ENCODE data around the gene PLA2G2C.

The PLA2G2C gene

GRCh38 chr1:20202166-20202565 lies 15.8 kb upstream of the PLA2G2C start:
- Histone ChIP-seq H3K4me3 (replicated peaks; ENCODE audit: low read depth, low read length) (no peak overlapping the region), H3K36me3 (ENCODE audit: control insufficient read depth, insufficient read depth, low read length) (no peaks in the 10 kb centered on the region), H3K27me3 (replicated peaks; ENCODE audit: control insufficient read depth, insufficient read depth, low read length) (peaks cover 2% of the 10 kb centered on the region; the same call in 1 of the 2 replicates)
- TF ChIP-seq, protein P1, sequence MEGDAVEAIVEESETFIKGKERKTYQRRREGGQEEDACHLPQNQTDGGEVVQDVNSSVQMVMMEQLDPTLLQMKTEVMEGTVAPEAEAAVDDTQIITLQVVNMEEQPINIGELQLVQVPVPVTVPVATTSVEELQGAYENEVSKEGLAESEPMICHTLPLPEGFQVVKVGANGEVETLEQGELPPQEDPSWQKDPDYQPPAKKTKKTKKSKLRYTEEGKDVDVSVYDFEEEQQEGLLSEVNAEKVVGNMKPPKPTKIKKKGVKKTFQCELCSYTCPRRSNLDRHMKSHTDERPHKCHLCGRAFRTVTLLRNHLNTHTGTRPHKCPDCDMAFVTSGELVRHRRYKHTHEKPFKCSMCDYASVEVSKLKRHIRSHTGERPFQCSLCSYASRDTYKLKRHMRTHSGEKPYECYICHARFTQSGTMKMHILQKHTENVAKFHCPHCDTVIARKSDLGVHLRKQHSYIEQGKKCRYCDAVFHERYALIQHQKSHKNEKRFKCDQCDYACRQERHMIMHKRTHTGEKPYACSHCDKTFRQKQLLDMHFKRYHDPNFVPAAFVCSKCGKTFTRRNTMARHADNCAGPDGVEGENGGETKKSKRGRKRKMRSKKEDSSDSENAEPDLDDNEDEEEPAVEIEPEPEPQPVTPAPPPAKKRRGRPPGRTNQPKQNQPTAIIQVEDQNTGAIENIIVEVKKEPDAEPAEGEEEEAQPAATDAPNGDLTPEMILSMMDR (IDR thresholded peaks at IDR 0.05; ENCODE audit: insufficient read depth, low read length, poor library complexity, severe bottlenecking), result no peak
- no peak for DNase-seq (ENCODE audit: extremely low read depth, insufficient read length)

- DNase-seq (ENCODE audit: extremely low read depth, insufficient read length), result no peak
- Histone ChIP-seq H3K27me3 (replicated peaks; ENCODE audit: control insufficient read depth, insufficient read depth, low read length) (peaks cover 2% of the 10 kb centered on the region; the same call in 1 of the 2 replicates), H3K36me3 (ENCODE audit: control insufficient read depth, insufficient read depth, low read length) (no peaks in the 10 kb centered on the region), H3K4me3 (replicated peaks; ENCODE audit: low read depth, low read length) (no peak overlapping the region)
- TF ChIP-seq, protein P1 (IDR thresholded peaks at IDR 0.05; ENCODE audit: insufficient read depth, low read length, poor library complexity, severe bottlenecking), result no peak
Observed at GRCh38 chr1:20200966-20201365, 14.6 kb upstream of the PLA2G2C start.

- H3K36me3 ChIP-seq (ENCODE audit: control insufficient read depth, insufficient read depth, low read length), result no peaks in the 10 kb centered on the region
- H3K27me3 ChIP-seq (replicated peaks; ENCODE audit: control insufficient read depth, insufficient read depth, low read length), result peaks cover 2% of the 10 kb centered on the region; the same call in 1 of the 2 replicates
- no peak for DNase-seq (ENCODE audit: extremely low read depth, insufficient read length)
- H3K4me3 ChIP-seq (replicated peaks; ENCODE audit: low read depth, low read length), result no peak overlapping the region
- TF ChIP-seq, protein P1 (IDR thresholded peaks at IDR 0.05; ENCODE audit: insufficient read depth, low read length, poor library complexity, severe bottlenecking), result no peak
Observed at GRCh38 chr1:20199840-20200239, 13.5 kb upstream of the PLA2G2C start.

DNA sequence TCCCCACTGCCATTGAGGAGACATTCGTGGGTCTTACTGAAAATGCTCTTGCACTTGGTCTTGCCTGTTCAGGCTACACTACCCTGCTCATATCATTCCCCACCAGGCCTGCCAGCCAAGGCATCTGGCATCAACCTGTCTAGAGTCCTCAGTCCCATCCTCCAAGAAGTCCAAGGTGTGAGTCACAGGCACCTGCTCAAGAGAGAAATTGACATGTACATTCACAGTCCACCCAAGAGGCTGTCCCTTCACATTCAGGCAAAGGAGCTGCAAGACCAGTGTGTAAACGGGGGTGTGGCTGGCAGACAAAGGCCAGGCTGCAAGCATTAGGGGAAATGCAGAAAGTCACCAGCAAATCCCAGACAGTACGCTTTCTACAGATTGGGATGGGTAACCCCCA lies 13.1 kb upstream of the PLA2G2C start:
- TF ChIP-seq, protein P1 (IDR thresholded peaks at IDR 0.05; ENCODE audit: insufficient read depth, low read length, poor library complexity, severe bottlenecking), result no peak
- no peak for DNase-seq (ENCODE audit: extremely low read depth, insufficient read length)
- no peaks in the 10 kb centered on the region for H3K36me3 ChIP-seq (ENCODE audit: control insufficient read depth, insufficient read depth, low read length)
- peaks cover 2% of the 10 kb centered on the region; the same call in 1 of the 2 replicates for H3K27me3 ChIP-seq (replicated peaks; ENCODE audit: control insufficient read depth, insufficient read depth, low read length)
- H3K4me3 ChIP-seq (replicated peaks; ENCODE audit: low read depth, low read length), result no peak overlapping the region

- TF ChIP-seq, protein P1 (IDR thresholded peaks at IDR 0.05; ENCODE audit: insufficient read depth, low read length, poor library complexity, severe bottlenecking), result no peak
- Histone ChIP-seq H3K36me3 (ENCODE audit: control insufficient read depth, insufficient read depth, low read length) (no peaks in the 10 kb centered on the region), H3K4me3 (replicated peaks; ENCODE audit: low read depth, low read length) (no peak overlapping the region), H3K27me3 (replicated peaks; ENCODE audit: control insufficient read depth, insufficient read depth, low read length) (peaks cover 2% of the 10 kb centered on the region; the same call in 1 of the 2 replicates)
- DNase-seq (ENCODE audit: extremely low read depth, insufficient read length), result no peak
Observed at GRCh38 chr1:20198918-20199317, 12.6 kb upstream of the PLA2G2C start.

DNA sequence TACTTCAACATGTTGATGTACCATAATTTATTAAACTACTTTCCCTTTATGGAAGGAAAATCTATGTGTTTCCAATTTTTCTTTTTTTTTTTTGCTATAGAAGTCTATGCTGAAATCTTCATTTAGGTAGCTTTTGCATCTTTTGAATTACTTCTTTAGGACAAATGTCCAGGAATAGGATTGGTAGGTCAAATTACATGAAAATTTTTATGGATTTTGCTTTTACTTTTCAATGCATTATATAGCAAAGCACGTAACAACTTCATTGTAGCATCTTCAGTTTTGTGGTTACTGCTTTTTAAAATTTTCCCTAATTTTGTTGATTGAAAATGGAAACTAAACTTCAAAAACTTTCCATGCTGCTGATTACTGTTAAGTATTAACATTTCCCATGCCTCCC lies 12.0 kb upstream of the PLA2G2C start:
- TF ChIP-seq, protein P1 (IDR thresholded peaks at IDR 0.05; ENCODE audit: insufficient read depth, low read length, poor library complexity, severe bottlenecking), result no peak
- no peaks in the 10 kb centered on the region for H3K36me3 ChIP-seq (ENCODE audit: control insufficient read depth, insufficient read depth, low read length)
- H3K4me3 ChIP-seq (replicated peaks; ENCODE audit: low read depth, low read length), result no peak overlapping the region
- DNase-seq (ENCODE audit: extremely low read depth, insufficient read length), result no peak
- H3K27me3 ChIP-seq (replicated peaks; ENCODE audit: control insufficient read depth, insufficient read depth, low read length), result peaks cover 2% of the 10 kb centered on the region; the same call in 1 of the 2 replicates
